Measurements from ENCODE around the gene ECHDC3. TPM values are rescaled to one million over a fixed set of nuclear protein-coding genes. Genes with fewer than 3 reads are reported as not detected.

ECHDC3 gene
- total and polyA plus RNA-seq, 2 of the 13 experiments (the other 11 are each of a cell fraction or from before 2014, with no cell fraction given): not detected

DNA sequence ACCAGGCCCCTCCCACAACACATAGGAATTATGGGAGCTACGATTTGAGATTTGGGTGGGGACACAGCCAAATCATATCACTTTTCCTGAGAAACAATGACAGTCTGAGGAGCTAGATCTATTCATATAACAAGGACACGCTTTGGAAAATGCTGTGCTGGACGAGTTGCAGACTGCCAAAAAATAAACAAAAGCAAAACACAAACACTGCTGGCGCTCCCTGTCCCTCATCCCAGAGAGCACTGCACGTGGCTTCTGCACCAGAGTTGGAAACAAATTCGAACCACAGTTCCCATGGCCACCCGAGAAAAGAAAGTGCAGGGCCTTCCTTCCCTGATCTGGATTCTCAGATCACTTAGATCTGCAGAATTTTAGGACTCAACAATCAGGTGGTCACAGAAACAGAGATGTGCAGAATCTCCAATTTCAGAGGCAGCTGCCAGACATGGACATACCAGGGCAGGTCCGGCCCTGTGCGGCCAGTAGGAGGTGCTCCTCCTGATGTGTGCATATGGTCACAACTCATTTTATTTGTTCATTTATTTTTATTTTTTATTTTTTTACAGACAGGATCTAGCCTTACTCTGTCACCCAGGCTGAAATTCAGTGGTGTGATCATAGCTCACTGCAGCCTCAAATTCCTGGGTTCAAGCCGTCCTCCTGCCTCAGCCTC is 35.2 kb upstream of the ECHDC3 start:
- H3K9ac ChIP-seq (ENCODE audit: insufficient read depth, low read depth, low read length): no peak overlapping the region
- BruUV-seq (replicated peaks): no TSS peak
- in situ Hi-C loops (cut with HindIII; ENCODE audit: extremely low pct_ligation_motif_present, low pct_unique_long_range_greater_than_20kb): no loop called here
- no peak overlapping the region for H3K4me2 ChIP-seq (ENCODE audit: low read depth, low read length)
- no peak for ATAC-seq
- ChIA-PET POLR2A (interaction anchor here (1.2 kb wide), 1 partner anchor 9 kb away, joined by 4 read pairs; no protein-coding TSS in a partner anchor), CTCF (ENCODE audit: low intra/inter-chr PET ratio, low total read pairs) (no interaction called here)
- no peak for FAIRE-seq
- no peak overlapping the region for H3K4me3 ChIP-seq (replicated peaks in 1 of 3; ENCODE audit: insufficient read depth in 1 of 3, low read depth in 2 of 3, low read length in 3 of 3)
- H3K27ac ChIP-seq (ENCODE audit: extremely low read length, insufficient read depth, low read length): no peak overlapping the region
- H3K9me3 ChIP-seq (ENCODE audit: low read length): no peaks in the 10 kb centered on the region
- H4K20me1 ChIP-seq (ENCODE audit: insufficient read depth, low read length): no peaks in the 10 kb centered on the region
- H3K27me3 ChIP-seq (ENCODE audit: control insufficient read depth in 1 of 2, insufficient read depth in 2 of 2, low read length in 2 of 2): no peaks in the 10 kb centered on the region
- DNase-seq (ENCODE audit: low spot score): no peak
- H3K36me3 ChIP-seq (replicated peaks in 1 of 2; ENCODE audit: control insufficient read depth in 1 of 2, insufficient read depth in 2 of 2, low read length in 2 of 2): no peaks in the 10 kb centered on the region
- peaks cover 67% of the 10 kb centered on the region for H3K4me1 ChIP-seq (ENCODE audit: insufficient read depth, low read length)
- H2AFZ ChIP-seq (ENCODE audit: low read length): no peak overlapping the region
- TF ChIP-seq ZNF33A (CRISPR knock-in tag; IDR thresholded peaks at IDR 0.05; ENCODE audit: borderline replicate concordance): no peak
- TF ChIP-seq, protein P1, sequence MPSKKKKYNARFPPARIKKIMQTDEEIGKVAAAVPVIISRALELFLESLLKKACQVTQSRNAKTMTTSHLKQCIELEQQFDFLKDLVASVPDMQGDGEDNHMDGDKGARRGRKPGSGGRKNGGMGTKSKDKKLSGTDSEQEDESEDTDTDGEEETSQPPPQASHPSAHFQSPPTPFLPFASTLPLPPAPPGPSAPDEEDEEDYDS (CRISPR knock-in tag; IDR thresholded peaks at IDR 0.05): no peak
- TF ChIP-seq, protein P2, sequence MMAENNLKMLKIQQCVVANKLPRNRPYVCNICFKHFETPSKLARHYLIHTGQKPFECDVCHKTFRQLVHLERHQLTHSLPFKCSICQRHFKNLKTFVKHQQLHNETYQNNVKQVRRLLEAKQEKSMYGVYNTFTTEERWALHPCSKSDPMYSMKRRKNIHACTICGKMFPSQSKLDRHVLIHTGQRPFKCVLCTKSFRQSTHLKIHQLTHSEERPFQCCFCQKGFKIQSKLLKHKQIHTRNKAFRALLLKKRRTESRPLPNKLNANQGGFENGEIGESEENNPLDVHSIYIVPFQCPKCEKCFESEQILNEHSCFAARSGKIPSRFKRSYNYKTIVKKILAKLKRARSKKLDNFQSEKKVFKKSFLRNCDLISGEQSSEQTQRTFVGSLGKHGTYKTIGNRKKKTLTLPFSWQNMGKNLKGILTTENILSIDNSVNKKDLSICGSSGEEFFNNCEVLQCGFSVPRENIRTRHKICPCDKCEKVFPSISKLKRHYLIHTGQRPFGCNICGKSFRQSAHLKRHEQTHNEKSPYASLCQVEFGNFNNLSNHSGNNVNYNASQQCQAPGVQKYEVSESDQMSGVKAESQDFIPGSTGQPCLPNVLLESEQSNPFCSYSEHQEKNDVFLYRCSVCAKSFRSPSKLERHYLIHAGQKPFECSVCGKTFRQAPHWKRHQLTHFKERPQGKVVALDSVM (CRISPR knock-in tag; IDR thresholded peaks at IDR 0.05): peak; percentile 31; the same call in 1 of the 2 replicates
- TF ChIP-seq ZSCAN30 (CRISPR knock-in tag; IDR thresholded peaks at IDR 0.05): no peak
- peak; percentile 79 for TF ChIP-seq ZNF263 (CRISPR knock-in tag; IDR thresholded peaks at IDR 0.05)
- TF ChIP-seq CCDC6 (CRISPR knock-in tag; IDR thresholded peaks at IDR 0.05): no peak
- TF ChIP-seq, protein P3, sequence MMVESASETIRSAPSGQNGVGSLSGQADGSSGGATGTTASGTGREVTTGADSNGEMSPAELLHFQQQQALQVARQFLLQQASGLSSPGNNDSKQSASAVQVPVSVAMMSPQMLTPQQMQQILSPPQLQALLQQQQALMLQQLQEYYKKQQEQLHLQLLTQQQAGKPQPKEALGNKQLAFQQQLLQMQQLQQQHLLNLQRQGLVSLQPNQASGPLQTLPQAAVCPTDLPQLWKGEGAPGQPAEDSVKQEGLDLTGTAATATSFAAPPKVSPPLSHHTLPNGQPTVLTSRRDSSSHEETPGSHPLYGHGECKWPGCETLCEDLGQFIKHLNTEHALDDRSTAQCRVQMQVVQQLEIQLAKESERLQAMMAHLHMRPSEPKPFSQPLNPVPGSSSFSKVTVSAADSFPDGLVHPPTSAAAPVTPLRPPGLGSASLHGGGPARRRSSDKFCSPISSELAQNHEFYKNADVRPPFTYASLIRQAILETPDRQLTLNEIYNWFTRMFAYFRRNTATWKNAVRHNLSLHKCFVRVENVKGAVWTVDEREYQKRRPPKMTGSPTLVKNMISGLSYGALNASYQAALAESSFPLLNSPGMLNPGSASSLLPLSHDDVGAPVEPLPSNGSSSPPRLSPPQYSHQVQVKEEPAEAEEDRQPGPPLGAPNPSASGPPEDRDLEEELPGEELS (CRISPR knock-in tag; IDR thresholded peaks at IDR 0.05): no peak
- no peak for TF ChIP-seq SRSF9 (IDR thresholded peaks at IDR 0.05; ENCODE audit: borderline replicate concordance, insufficient read depth, low read depth, low read length, poor library complexity, severe bottlenecking)
- TF ChIP-seq, protein P4, sequence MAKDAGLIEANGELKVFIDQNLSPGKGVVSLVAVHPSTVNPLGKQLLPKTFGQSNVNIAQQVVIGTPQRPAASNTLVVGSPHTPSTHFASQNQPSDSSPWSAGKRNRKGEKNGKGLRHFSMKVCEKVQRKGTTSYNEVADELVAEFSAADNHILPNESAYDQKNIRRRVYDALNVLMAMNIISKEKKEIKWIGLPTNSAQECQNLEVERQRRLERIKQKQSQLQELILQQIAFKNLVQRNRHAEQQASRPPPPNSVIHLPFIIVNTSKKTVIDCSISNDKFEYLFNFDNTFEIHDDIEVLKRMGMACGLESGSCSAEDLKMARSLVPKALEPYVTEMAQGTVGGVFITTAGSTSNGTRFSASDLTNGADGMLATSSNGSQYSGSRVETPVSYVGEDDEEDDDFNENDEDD (CRISPR knock-in tag; IDR thresholded peaks at IDR 0.05; ENCODE audit: borderline replicate concordance): no peak
- intact Hi-C loops (cut with micrococcal nuclease; ENCODE audit: unreplicated experiment): no loop called here
- WGBS (ENCODE audit: low lambda C conversion rate): 91% methylated on average over 10 of the region's 10 CpGs
- H3K79me2 ChIP-seq (ENCODE audit: insufficient read depth, low read length): no peaks in the 10 kb centered on the region

All from HepG2 (cell line).